ENCODE results near the gene S100PBP. TPM values are rescaled to one million over a fixed set of nuclear protein-coding genes. Genes with fewer than 3 reads are reported as not detected.

S100PBP gene
- total RNA-seq (10 to 100 TPM; 46.1 to 54.9 TPM), polyA plus RNA-seq (ENCODE audit: insufficient read length in 2 of 2) (10 to 100 TPM; 30.2 to 50.7 TPM)
- long read RNA-seq, donor 1, full-length matches to known transcripts: 6 of 6 reads
- long read RNA-seq, donor 1, partial matches to known transcripts: 0 of 6 reads
- long read RNA-seq, donor 1, other reads (novel, unspliced or antisense): 0 of 6 reads
- long read RNA-seq, donor 2, partial matches to known transcripts: 0 of 1 reads
- long read RNA-seq, donor 2, other reads (novel, unspliced or antisense): 0 of 1 reads
- long read RNA-seq, donor 3, full-length matches to known transcripts: 3 of 3 reads
- long read RNA-seq, donor 3, partial matches to known transcripts: 0 of 3 reads
- long read RNA-seq, donor 3, other reads (novel, unspliced or antisense): 0 of 3 reads
- long read RNA-seq, donor 4, full-length matches to known transcripts: 2 of 7 reads
- long read RNA-seq, donor 4, partial matches to known transcripts: 0 of 7 reads
- long read RNA-seq, donor 4, other reads (novel, unspliced or antisense): 5 of 7 reads

- peak; percentile 92 to 99 (median 96) for DNase-seq (ENCODE audit: low read depth in 4 of 6, low spot score in 6 of 6)
- Histone ChIP-seq H3K9me3 (ENCODE audit: control insufficient read depth, insufficient read depth, low read length) (no peaks in the 10 kb centered on the region), H3K27ac (ENCODE audit: low read depth, low read length) (peak within 1 kb of the TSS; percentile 97), H3K36me3 (ENCODE audit: control insufficient read depth, insufficient read depth, low read length) (no peaks in the 10 kb centered on the region), H3K27me3 (ENCODE audit: control insufficient read depth, insufficient read depth, low read length) (no peaks in the 10 kb centered on the region), H3K4me3 (ENCODE audit: low read depth, low read length) (peak within 1 kb of the TSS; percentile 86), H3K4me1 (ENCODE audit: control insufficient read depth, insufficient read depth, low read length) (peaks cover 24% of the 10 kb centered on the region)
- WGBS (ENCODE audit: insufficient coverage): under 1% methylated on average over 54 of the region's 55 CpGs
Measured at GRCh38 chr1:32817159-32817814, at the start of gene S100PBP, which contains the start of gene YARS1. TSS of gene S100PBP (plus strand) at chr1:32817653. CDS start at chr1:32826100, 8,447 bp downstream. TSS of gene YARS1 (minus strand) at chr1:32817358. CDS start at chr1:32817244, 114 bp downstream.

GRCh38 chr1:32768110-32768850, 49.2 kb upstream of the S100PBP start:
- H3K36me3 ChIP-seq (ENCODE audit: control insufficient read depth, insufficient read depth, low read length): peaks cover 55% of the 10 kb centered on the region
- H3K4me3 ChIP-seq (ENCODE audit: low read depth, low read length): no peak overlapping the region
- 77% methylated on average over 5 of the region's 16 CpGs for WGBS (ENCODE audit: insufficient coverage)
- DNase-seq (ENCODE audit: low read depth in 4 of 6, low spot score in 6 of 6): no peak
- H3K4me1 ChIP-seq (ENCODE audit: control insufficient read depth, insufficient read depth, low read length): peaks cover 34% of the 10 kb centered on the region
- no peaks in the 10 kb centered on the region for H3K27me3 ChIP-seq (ENCODE audit: control insufficient read depth, insufficient read depth, low read length)
- no peaks in the 10 kb centered on the region for H3K9me3 ChIP-seq (ENCODE audit: control insufficient read depth, insufficient read depth, low read length)
- no peak overlapping the region for H3K27ac ChIP-seq (ENCODE audit: low read depth, low read length)

GRCh38 chr1:32769524-32770220, 47.8 kb upstream of the S100PBP start:
- WGBS (ENCODE audit: insufficient coverage): 89% methylated on average over 20 of the region's 32 CpGs
- H3K36me3 ChIP-seq (ENCODE audit: control insufficient read depth, insufficient read depth, low read length): peaks cover 63% of the 10 kb centered on the region
- no peak overlapping the region for H3K27ac ChIP-seq (ENCODE audit: low read depth, low read length)
- no peak for DNase-seq (ENCODE audit: low read depth in 4 of 6, low spot score in 6 of 6)
- no peak overlapping the region for H3K4me3 ChIP-seq (ENCODE audit: low read depth, low read length)
- peaks cover 34% of the 10 kb centered on the region for H3K4me1 ChIP-seq (ENCODE audit: control insufficient read depth, insufficient read depth, low read length)
- no peaks in the 10 kb centered on the region for H3K9me3 ChIP-seq (ENCODE audit: control insufficient read depth, insufficient read depth, low read length)
- no peaks in the 10 kb centered on the region for H3K27me3 ChIP-seq (ENCODE audit: control insufficient read depth, insufficient read depth, low read length)

GRCh38 chr1:32770221-32770731, 47.2 kb upstream of the S100PBP start:
- WGBS (ENCODE audit: insufficient coverage): 84% methylated on average over 24 of the region's 25 CpGs
- H3K4me1 ChIP-seq (ENCODE audit: control insufficient read depth, insufficient read depth, low read length): peaks cover 28% of the 10 kb centered on the region
- no peaks in the 10 kb centered on the region for H3K27me3 ChIP-seq (ENCODE audit: control insufficient read depth, insufficient read depth, low read length)
- peaks cover 66% of the 10 kb centered on the region for H3K36me3 ChIP-seq (ENCODE audit: control insufficient read depth, insufficient read depth, low read length)
- DNase-seq (ENCODE audit: low read depth in 4 of 6, low spot score in 6 of 6): no peak
- no peak overlapping the region for H3K27ac ChIP-seq (ENCODE audit: low read depth, low read length)
- no peaks in the 10 kb centered on the region for H3K9me3 ChIP-seq (ENCODE audit: control insufficient read depth, insufficient read depth, low read length)
- H3K4me3 ChIP-seq (ENCODE audit: low read depth, low read length): no peak overlapping the region

- Histone ChIP-seq H3K27me3 (ENCODE audit: control insufficient read depth, insufficient read depth, low read length) (no peaks in the 10 kb centered on the region), H3K9me3 (ENCODE audit: control insufficient read depth, insufficient read depth, low read length) (no peaks in the 10 kb centered on the region), H3K36me3 (ENCODE audit: control insufficient read depth, insufficient read depth, low read length) (peaks cover 73% of the 10 kb centered on the region), H3K27ac (ENCODE audit: low read depth, low read length) (no peak overlapping the region), H3K4me1 (ENCODE audit: control insufficient read depth, insufficient read depth, low read length) (peaks cover 21% of the 10 kb centered on the region), H3K4me3 (ENCODE audit: low read depth, low read length) (no peak overlapping the region)
- no peak for DNase-seq (ENCODE audit: low read depth in 4 of 6, low spot score in 6 of 6)
- WGBS (ENCODE audit: insufficient coverage): 72% methylated on average over 15 of the region's 18 CpGs
Measured at GRCh38 chr1:32770741-32771548, 46.5 kb upstream of the S100PBP start.

GRCh38 chr1:32771561-32772280, 45.7 kb upstream of the S100PBP start:
- WGBS (ENCODE audit: insufficient coverage): 82% methylated on average over 30 of the region's 30 CpGs
- Histone ChIP-seq H3K36me3 (ENCODE audit: control insufficient read depth, insufficient read depth, low read length) (peaks cover 80% of the 10 kb centered on the region), H3K4me1 (ENCODE audit: control insufficient read depth, insufficient read depth, low read length) (peaks cover 14% of the 10 kb centered on the region), H3K9me3 (ENCODE audit: control insufficient read depth, insufficient read depth, low read length) (no peaks in the 10 kb centered on the region), H3K27ac (ENCODE audit: low read depth, low read length) (no peak overlapping the region), H3K27me3 (ENCODE audit: control insufficient read depth, insufficient read depth, low read length) (no peaks in the 10 kb centered on the region), H3K4me3 (ENCODE audit: low read depth, low read length) (no peak overlapping the region)
- DNase-seq (ENCODE audit: low read depth in 4 of 6, low spot score in 6 of 6): no peak

- no peak for DNase-seq (ENCODE audit: low read depth in 4 of 6, low spot score in 6 of 6)
- no peak overlapping the region for H3K4me3 ChIP-seq (ENCODE audit: low read depth, low read length)
- no peaks in the 10 kb centered on the region for H3K9me3 ChIP-seq (ENCODE audit: control insufficient read depth, insufficient read depth, low read length)
- H3K36me3 ChIP-seq (ENCODE audit: control insufficient read depth, insufficient read depth, low read length): peaks cover 84% of the 10 kb centered on the region
- 86% methylated on average over 4 of the region's 10 CpGs for WGBS (ENCODE audit: insufficient coverage)
- no peak overlapping the region for H3K27ac ChIP-seq (ENCODE audit: low read depth, low read length)
- no peaks in the 10 kb centered on the region for H3K27me3 ChIP-seq (ENCODE audit: control insufficient read depth, insufficient read depth, low read length)
- peaks cover 11% of the 10 kb centered on the region for H3K4me1 ChIP-seq (ENCODE audit: control insufficient read depth, insufficient read depth, low read length)
Measured at GRCh38 chr1:32772281-32773017, 45.0 kb upstream of the S100PBP start.
